Adrenal gland (tissue), 5 donors: ENCODE data around the gene PTH1R.

ENCODE experiments used
- POLR2A ChIP-seq, 2 donors: fragments of 450-650 bp; IDR thresholded peaks; one replicate each; pipeline ENCODE4 v1.6.1; 2017; ENCODE audit warnings: antibody characterized with exemption in 2 of 2, mild to moderate bottlenecking in 2 of 2, moderate library complexity in 1 of 2
- TF ChIP-seq, protein P1 (sequence below), 6 experiments: fragments of 450-650 bp in 4 of 6; fragments of 200-600 bp in 2 of 6; sonication (generic) in 1 of 6; IDR thresholded peaks; 1 replicate in 5 of 6; 2 replicates in 1 of 6; pipeline versions ENCODE4 v1.5.1 to v1.8.0; 2016 to 2021; ENCODE audit warnings: antibody characterized with exemption in 6 of 6, mild to moderate bottlenecking in 2 of 6, moderate library complexity in 1 of 6
- donor health status: DM: no; HTN: no; CAD: no.

DNA sequence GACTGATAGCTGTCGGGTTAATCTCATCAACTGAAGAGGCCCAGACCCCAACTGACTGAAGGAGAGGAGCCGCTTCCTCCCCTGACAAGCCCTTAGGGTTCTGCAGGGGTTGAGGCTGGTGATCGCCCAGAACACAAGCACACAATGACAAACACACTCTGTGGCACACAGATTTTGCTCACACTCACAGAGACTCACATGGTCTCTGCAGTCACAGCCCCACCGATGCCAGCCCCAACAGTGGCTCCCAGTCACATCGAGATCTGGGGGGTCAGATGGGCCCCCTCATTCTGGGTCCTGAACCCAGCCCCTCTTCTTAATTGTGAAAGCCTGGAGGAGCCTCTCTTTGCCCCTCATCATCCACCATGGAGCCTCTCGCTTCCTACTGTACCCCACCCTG lies 16.7 kb downstream of the PTH1R start:
- TF ChIP-seq, protein P1, sequence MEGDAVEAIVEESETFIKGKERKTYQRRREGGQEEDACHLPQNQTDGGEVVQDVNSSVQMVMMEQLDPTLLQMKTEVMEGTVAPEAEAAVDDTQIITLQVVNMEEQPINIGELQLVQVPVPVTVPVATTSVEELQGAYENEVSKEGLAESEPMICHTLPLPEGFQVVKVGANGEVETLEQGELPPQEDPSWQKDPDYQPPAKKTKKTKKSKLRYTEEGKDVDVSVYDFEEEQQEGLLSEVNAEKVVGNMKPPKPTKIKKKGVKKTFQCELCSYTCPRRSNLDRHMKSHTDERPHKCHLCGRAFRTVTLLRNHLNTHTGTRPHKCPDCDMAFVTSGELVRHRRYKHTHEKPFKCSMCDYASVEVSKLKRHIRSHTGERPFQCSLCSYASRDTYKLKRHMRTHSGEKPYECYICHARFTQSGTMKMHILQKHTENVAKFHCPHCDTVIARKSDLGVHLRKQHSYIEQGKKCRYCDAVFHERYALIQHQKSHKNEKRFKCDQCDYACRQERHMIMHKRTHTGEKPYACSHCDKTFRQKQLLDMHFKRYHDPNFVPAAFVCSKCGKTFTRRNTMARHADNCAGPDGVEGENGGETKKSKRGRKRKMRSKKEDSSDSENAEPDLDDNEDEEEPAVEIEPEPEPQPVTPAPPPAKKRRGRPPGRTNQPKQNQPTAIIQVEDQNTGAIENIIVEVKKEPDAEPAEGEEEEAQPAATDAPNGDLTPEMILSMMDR (IDR thresholded peaks at IDR 0.05) = no peak
- TF ChIP-seq POLR2A (IDR thresholded peaks at IDR 0.05) = no peak
